Parietal lobe (tissue), 2 donors: Measurements from ENCODE around the gene CORO1C. TPM values are rescaled to one million over a fixed set of nuclear protein-coding genes. Genes with fewer than 3 reads are reported as not detected.

Experiments used
- small RNA-seq: library from RNA; depleted of rRNA; stranded (forward); fragments of <200 nt; gene quantifications from one replicate; pipeline ENCODE3, GENCODE V24; 2014; ENCODE audit warnings: low replicate concordance
- total RNA-seq: library from RNA; depleted of rRNA; stranded (reverse); fragments of >200 nt; gene quantifications from one replicate; pipeline ENCODE4 v1.2.3, GENCODE V29; 2014

The CORO1C gene
- total RNA-seq, result 221 TPM

DNA sequence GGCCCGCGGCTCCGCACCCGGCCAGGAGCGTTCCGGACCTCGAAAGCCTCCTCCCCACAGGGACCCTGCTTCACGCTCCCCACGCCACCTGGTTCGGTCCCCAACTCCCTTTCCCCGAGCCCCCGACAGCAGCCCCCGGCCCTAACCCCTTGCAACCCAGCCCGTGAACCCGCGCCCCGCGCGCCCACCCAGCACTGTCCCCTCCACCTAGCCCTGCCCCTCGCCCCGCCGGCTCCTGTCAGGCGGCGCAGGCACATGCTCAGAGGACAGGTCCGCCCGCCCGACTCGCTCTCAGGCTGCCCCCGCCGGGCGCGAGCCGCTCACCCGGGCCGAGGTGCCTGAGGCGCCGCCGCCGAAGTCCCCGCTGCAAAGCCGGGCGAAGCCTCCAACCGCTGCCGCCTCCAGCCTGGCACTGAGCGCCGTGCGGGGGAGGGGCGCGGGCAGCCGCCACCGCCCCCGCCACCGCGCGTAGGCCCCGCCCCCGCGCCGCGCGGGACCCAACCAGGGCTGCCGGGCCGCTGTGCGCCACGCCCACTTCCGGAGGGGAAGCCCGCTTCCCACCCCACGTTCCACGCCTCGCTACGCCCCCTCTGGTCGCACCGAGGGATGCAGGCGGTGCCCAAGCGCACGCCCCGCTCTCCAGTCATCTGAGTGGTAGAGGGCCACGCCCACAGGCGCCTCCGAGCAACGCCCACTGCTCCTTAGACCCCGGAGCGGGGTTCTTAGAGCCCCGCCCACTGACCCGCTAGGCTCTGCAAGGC is at the start of gene CORO1C:
Gene CORO1C, minus strand, starts transcription at position 414 of the 761 bp plus-strand sequence. CDS start 30,200 bp downstream, outside the sequence.

DNA sequence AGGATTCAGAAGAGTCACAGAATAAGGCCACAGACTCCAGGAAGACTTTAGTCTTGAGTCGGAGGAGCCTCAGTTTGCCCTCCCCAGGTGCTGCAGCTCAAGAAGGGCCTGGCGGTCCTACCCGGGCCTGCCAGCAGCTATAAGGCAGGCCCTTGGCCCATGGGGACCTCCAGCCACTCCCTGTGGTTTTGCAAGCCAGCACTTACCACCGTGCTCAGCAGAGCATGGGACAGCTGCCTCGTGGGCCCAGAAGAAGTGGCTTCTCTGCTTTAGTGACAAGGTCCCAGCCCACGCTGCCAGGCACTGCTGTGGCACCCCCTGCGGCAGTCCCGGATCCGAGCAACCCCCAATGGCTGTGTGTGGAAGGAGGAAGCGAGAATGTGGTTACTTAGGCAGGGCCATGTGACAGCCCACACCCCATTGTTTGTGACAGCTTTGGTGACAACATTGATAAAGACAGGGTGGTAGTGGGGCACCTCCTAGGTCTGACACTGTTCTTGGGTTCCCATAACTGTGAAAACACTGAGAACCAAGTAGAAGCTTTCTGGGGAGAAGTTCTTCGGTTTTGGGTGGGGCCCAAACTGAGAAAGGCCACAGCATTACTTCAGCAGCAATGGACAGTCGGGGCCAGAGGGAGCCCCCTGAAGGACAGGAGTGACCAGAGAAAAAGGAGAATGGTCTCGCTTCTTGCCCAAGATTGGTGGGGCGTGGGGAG is 97.6 kb downstream of the CORO1C start, which contains the start of gene SELPLG:
Gene SELPLG, minus strand, starts transcription at position 361 of the 715 bp plus-strand sequence. CDS start 9,587 bp downstream, outside the sequence.

DNA sequence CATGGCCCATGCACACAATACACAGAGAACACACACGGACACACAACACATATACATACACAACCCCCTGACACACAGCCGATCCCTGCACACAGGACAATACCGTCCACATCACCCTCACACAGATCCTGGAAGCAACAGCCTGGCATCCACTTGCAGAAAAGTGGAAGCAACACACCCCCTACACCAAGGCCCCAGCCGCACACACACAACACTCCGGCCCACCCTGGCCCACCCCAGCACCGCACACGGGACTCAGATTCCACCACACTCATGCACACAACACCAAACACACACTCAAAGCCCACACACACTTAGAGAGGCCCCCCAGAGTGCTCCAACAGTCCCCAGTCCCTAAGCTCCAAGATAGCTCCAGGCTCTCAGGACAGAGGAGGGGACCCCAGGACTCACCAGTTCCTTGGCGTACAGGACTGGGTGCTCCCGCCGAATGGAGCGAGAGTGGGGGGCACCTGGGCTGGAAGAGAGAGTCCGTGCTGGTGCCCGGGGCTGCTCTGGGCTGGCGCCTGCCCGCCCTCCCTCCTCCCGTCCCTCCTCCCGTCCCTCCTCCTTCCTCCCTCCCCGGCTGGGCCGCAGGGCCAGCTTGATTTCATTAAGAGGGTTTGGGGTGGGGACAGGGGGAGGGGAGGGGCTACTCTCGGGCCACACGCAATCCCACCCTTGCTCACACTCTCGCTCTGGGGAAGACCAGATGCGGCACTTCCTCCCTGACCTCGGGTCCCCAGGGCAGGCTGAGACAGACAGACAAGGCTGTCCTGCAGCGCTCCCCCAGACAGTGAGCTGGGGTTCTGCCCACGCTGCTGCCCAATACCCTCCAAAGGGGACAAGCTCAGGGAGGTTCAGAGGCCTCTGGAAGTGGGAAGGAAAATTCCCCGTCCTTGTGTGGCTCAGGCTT is 133.5 kb downstream of the CORO1C start, which contains the start of gene TMEM119:
Gene TMEM119, minus strand, starts transcription at position 526 of the 913 bp plus-strand sequence. CDS start 5,701 bp downstream, outside the sequence.

Small RNA genes within 50 kb of the gene (small RNA-seq; reads per million reads assigned to genes)
- gene AC087893.2 (not detected), gene RF00019 (not detected), gene RF00561 (not detected), gene RNU7-169P (not detected)

Other genes starting within 250 kb of the CORO1C start
- 5.3 TPM for gene FICD, start 216.2 kb downstream of the CORO1C start, total RNA-seq
- 129 TPM for gene SART3, start 170.3 kb downstream of the CORO1C start, total RNA-seq
- 45.4 TPM for gene ISCU, start 168.9 kb downstream of the CORO1C start, total RNA-seq
- 0.94 TPM for gene TMEM119, start 133.4 kb downstream of the CORO1C start, total RNA-seq
- gene SELPLG, start 97.6 kb downstream of the CORO1C start, total RNA-seq, result 1.6 TPM
- 10.6 TPM for gene SSH1, start 126.1 kb upstream of the CORO1C start, total RNA-seq
- not detected for gene DAO, start 148.6 kb upstream of the CORO1C start, total RNA-seq